Right lobe of liver (tissue), 6 donors: ENCODE measurements around the gene PSD. TPM values are rescaled to one million over a fixed set of nuclear protein-coding genes. Genes with fewer than 3 reads are reported as not detected.

Experiments
- ATAC-seq, 4 donors: fragments of 200-7000 bp; cut with Tn5 transposase; one replicate each; pipeline ENCODE4 v1.9.1; 2020; ENCODE audit warnings: mild to moderate bottlenecking in 4 of 4, moderate library complexity in 4 of 4
- DNase-seq, 3 donors: peaks; one replicate each; pipeline ENCODE4 v3.0.0-alpha.2; 2020
- H3K27ac ChIP-seq, 3 donors: fragments of 200-600 bp; one replicate each; pipeline ENCODE4 v1.8.0; 2022
- H3K27me3 ChIP-seq, 2 donors: fragments of 200-600 bp; one replicate each; pipeline ENCODE4 v1.8.0; 2022
- H3K36me3 ChIP-seq, 4 donors: fragments of 200-600 bp; sonication (generic) in 1 of 4; one replicate each; pipeline versions ENCODE4 v1.5.1 to v1.8.0; 2017 to 2022; ENCODE audit warnings: control low read depth in 1 of 4
- H3K4me1 ChIP-seq, 4 donors: fragments of 200-600 bp; sonication (generic) in 1 of 4; one replicate each; pipeline versions ENCODE4 v1.5.1 to v1.8.0; 2017 to 2022; ENCODE audit warnings: control low read depth in 1 of 4
- H3K4me3 ChIP-seq, 3 donors: fragments of 200-600 bp; one replicate each; pipeline ENCODE4 v1.8.0; 2022
- H3K9me3 ChIP-seq, 4 donors: fragments of 200-600 bp; sonication (generic) in 1 of 4; one replicate each; pipeline versions ENCODE4 v1.5.1 to v1.8.0; 2017 to 2022; ENCODE audit warnings: control low read depth in 1 of 4
- POLR2A ChIP-seq: fragments of 450-650 bp; IDR thresholded peaks from one replicate; pipeline ENCODE4 v1.6.1; 2017; ENCODE audit warnings: antibody characterized with exemption, mild to moderate bottlenecking
- WGBS: methylation state at CpG from one replicate; pipeline ENCODE4 v1.1.6; 2018; ENCODE audit warnings: low coverage, low lambda C conversion rate; ENCODE audit not compliant: insufficient coverage; ENCODE audit errors: missing lambda C conversion rate; 5-methylcytosine and 5-hydroxymethylcytosine counted together
- intact Hi-C, 2 donors: fragments of 100-400 bp; cut with DNase I; formaldehyde crosslinking; loops; one replicate each; pipeline versions ENCODE4 v1.11.2 to v1.14.1; 2022
- total RNA-seq, 6 experiments: library from RNA; depleted of rRNA in 2 of 6; stranded (reverse); fragments of >200 nt in 2 of 6; fragmentation: NEBNext Ultra II Directional in 3 of 6; extraction: Animal tissue kit (Norgen Biotek cat#: 25700) in 3 of 6; gene quantifications; one replicate each; pipeline versions ENCODE4 v1.1.0 to v1.2.4, GENCODE V29; 2016 to 2023
- TF ChIP-seq, protein P1 (sequence below), 4 donors: fragments of 200-600 bp in 3 of 4; fragments of 450-650 bp in 1 of 4; IDR thresholded peaks; one replicate each; pipeline versions ENCODE4 v1.5.1 to v1.8.0; 2016 to 2022; ENCODE audit warnings: antibody characterized with exemption in 4 of 4, mild to moderate bottlenecking in 2 of 4
- donor health status: DM: no; HTN: yes; CAD: no.
- donor health status: DM: no; HTN: no; CAD: no.
- donor health status: DM: no; HTN: no; CAD: no.
- donor health status: DM: no; HTN: yes; CAD: no.
- donor health status: DM: no; HTN: yes; CAD: no.

PSD gene
- total RNA-seq, 6 experiments from 2014 or later: 0.12 to 4.6 (median 1.3) TPM

GRCh38 chr10:102412293-102412692 lies 6.3 kb downstream of the PSD start:
- peaks cover 11 to 14% of the 10 kb centered on the region in 2 donors for H3K27me3 ChIP-seq
- no peaks in the 10 kb centered on the region for H3K9me3 ChIP-seq
- ATAC-seq (no peak), DNase-seq (no peak)
- no peaks in the 10 kb centered on the region for H3K4me1 ChIP-seq
- no CpG with 5 or more reads among the region's 10 CpGs for WGBS
- H3K4me3 ChIP-seq: no peak overlapping the region
- intact Hi-C loops: no loop called here
- H3K27ac ChIP-seq: no peak overlapping the region
- TF ChIP-seq, protein P1, sequence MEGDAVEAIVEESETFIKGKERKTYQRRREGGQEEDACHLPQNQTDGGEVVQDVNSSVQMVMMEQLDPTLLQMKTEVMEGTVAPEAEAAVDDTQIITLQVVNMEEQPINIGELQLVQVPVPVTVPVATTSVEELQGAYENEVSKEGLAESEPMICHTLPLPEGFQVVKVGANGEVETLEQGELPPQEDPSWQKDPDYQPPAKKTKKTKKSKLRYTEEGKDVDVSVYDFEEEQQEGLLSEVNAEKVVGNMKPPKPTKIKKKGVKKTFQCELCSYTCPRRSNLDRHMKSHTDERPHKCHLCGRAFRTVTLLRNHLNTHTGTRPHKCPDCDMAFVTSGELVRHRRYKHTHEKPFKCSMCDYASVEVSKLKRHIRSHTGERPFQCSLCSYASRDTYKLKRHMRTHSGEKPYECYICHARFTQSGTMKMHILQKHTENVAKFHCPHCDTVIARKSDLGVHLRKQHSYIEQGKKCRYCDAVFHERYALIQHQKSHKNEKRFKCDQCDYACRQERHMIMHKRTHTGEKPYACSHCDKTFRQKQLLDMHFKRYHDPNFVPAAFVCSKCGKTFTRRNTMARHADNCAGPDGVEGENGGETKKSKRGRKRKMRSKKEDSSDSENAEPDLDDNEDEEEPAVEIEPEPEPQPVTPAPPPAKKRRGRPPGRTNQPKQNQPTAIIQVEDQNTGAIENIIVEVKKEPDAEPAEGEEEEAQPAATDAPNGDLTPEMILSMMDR (IDR thresholded peaks at IDR 0.05): no peak
- no peak for TF ChIP-seq POLR2A
- no peaks in the 10 kb centered on the region for H3K36me3 ChIP-seq

GRCh38 chr10:102411341-102412255 lies 7.0 kb downstream of the PSD start:
- no peak for DNase-seq
- H3K36me3 ChIP-seq: no peaks in the 10 kb centered on the region
- intact Hi-C loops: no loop called here
- H3K27me3 ChIP-seq: peaks cover 11 to 14% of the 10 kb centered on the region in 2 donors
- no peak overlapping the region for H3K27ac ChIP-seq
- 96% methylated on average over 3 of the region's 14 CpGs for WGBS
- no peaks in the 10 kb centered on the region for H3K4me1 ChIP-seq
- H3K9me3 ChIP-seq: no peaks in the 10 kb centered on the region
- no peak overlapping the region for H3K4me3 ChIP-seq
- no peak for TF ChIP-seq POLR2A
- TF ChIP-seq, protein P1 (IDR thresholded peaks at IDR 0.05): no peak
- ATAC-seq: no peak

- intact Hi-C loops: no loop called here
- H3K9me3 ChIP-seq: no peaks in the 10 kb centered on the region
- H3K27ac ChIP-seq: no peak overlapping the region
- DNase-seq: no peak
- H3K27me3 ChIP-seq: peaks cover 11 to 14% of the 10 kb centered on the region in 2 donors
- no peaks in the 10 kb centered on the region for H3K36me3 ChIP-seq
- H3K4me1 ChIP-seq: no peaks in the 10 kb centered on the region
- WGBS: 10% methylated on average over 11 of the region's 48 CpGs
- ATAC-seq: no peak
- TF ChIP-seq POLR2A: no peak
- TF ChIP-seq, protein P1 (IDR thresholded peaks at IDR 0.05): no peak
- H3K4me3 ChIP-seq: no peak overlapping the region
These were observed 8.0 kb downstream of the PSD start for GRCh38 chr10:102410429-102411073.

DNA sequence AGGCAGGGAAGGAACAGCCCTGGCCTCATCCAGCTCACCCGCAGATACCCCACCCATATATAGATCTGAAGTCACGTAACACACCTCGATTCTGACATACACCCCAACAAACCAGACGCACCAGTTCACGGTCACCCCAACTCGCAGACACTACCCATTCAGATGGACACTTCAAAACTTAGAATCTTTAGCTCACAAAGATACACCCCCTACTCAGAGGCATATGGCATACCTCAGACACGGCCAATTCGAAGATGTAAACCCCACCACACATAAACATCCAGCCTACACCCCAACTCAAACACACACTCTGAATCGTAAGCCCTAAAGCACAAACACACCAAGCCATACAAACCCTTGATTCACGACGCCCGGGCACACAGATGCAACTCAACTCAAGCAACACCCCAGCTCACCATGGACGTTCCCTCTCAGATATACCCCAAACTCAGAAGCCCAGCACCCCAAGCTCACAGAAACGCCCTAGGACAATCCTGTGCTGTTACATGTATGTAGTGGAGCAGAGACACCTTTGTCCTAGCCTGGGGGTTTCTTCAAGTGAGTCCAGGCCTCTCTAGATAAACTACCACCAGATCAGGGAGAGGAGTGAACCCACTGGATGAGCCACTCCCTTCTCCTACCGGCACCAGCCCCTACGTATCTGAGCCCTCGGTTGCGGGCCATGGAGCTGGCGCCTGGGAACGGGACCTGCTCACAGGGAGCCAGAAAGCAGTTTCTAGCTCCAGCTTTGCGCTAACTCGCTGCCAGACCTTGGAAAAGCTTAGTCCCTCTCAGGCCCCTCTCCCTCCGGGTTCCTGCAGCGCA lies 8.8 kb downstream of the PSD start:
- H3K4me3 ChIP-seq: no peak overlapping the region
- ATAC-seq (no peak), DNase-seq (no peak)
- 43% methylated on average over 8 of the region's 24 CpGs for WGBS
- TF ChIP-seq POLR2A: no peak
- TF ChIP-seq, protein P1 (IDR thresholded peaks at IDR 0.05): no peak
- intact Hi-C loops: no loop called here
- peaks cover 11 to 14% of the 10 kb centered on the region in 2 donors for H3K27me3 ChIP-seq
- H3K9me3 ChIP-seq: no peaks in the 10 kb centered on the region
- H3K27ac ChIP-seq: no peak overlapping the region
- no peaks in the 10 kb centered on the region for H3K4me1 ChIP-seq
- H3K36me3 ChIP-seq: no peaks in the 10 kb centered on the region
